ENCODE results near the gene LRP6. TPM values are rescaled to one million over a fixed set of nuclear protein-coding genes. Genes with fewer than 3 reads are reported as not detected.

The LRP6 gene
- total RNA-seq, 4 donors from 2014 or later, result 4.3 to 18.7 (median 9.0) TPM

DNA sequence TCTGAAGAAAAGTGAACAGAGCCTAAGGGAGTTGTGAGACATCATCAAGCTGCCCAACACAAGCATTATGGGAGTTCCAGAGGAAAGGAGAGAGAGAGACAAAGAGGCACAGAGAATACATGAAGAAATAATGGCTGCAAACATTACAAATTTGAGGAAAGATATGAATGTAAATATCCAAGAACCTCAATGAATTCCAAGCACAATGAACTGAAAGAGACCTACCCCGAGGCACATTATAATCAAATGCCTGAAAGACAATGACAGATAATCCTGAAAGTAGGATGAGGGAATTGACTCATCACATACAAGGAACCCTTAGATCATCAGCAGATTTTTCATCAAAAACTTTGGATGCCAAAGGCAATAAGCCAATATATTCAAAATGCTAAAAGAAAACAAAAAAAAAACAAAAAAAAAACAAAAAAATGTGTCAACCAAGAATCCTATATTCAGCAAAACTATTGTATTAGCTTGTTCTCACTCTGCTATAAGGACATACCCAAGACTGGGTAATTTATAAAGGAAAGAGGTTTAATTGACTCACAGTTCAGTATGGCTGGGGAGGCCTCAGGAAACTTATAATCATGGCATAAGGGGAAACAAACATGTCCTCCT, 158.3 kb downstream of the LRP6 start:
- no peaks in the 10 kb centered on the region for H3K4me1 ChIP-seq
- H3K9me3 ChIP-seq, result peaks cover 0 to 19% (median 4%) of the 10 kb centered on the region in 3 donors
- intact Hi-C loops (cut with DNase I), result no loop called here
- no peaks in the 10 kb centered on the region for H3K27me3 ChIP-seq
- DNase-seq, result no peak
- peaks cover 0 to 9% (median 0%) of the 10 kb centered on the region in 3 donors for H3K36me3 ChIP-seq
- no peak overlapping the region for H3K27ac ChIP-seq
- 19 to 75% methylated on average over 1 of the region's 1 CpG for WGBS, 2 donors
- no peak overlapping the region for H3K4me3 ChIP-seq
- TF ChIP-seq, protein P1, sequence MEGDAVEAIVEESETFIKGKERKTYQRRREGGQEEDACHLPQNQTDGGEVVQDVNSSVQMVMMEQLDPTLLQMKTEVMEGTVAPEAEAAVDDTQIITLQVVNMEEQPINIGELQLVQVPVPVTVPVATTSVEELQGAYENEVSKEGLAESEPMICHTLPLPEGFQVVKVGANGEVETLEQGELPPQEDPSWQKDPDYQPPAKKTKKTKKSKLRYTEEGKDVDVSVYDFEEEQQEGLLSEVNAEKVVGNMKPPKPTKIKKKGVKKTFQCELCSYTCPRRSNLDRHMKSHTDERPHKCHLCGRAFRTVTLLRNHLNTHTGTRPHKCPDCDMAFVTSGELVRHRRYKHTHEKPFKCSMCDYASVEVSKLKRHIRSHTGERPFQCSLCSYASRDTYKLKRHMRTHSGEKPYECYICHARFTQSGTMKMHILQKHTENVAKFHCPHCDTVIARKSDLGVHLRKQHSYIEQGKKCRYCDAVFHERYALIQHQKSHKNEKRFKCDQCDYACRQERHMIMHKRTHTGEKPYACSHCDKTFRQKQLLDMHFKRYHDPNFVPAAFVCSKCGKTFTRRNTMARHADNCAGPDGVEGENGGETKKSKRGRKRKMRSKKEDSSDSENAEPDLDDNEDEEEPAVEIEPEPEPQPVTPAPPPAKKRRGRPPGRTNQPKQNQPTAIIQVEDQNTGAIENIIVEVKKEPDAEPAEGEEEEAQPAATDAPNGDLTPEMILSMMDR (IDR thresholded peaks at IDR 0.05), result no peak
- no peak for TF ChIP-seq POLR2A (IDR thresholded peaks at IDR 0.05)

DNA sequence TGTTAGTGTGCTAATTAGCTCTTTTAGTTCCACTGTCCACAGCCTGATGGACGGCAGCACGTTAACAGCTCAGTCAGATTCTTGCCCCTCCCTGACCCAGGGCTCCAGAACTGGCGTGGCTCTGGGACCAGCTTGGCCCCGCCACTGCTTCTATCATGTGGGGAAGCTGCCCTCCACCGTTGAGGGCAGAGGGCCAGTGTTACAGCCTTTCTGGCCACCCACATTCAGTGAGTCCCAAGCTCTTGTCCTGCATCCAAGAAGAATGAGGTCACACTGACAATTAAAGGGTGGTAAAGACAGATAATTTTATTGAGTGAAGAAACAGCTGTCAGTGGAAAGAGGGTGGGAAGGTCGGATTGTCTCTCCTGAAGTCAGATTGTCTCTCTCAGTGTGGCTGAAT, 159.2 kb downstream of the LRP6 start:
- 52 to 87% methylated on average over 1 to 3 of the region's 6 CpGs for WGBS, 2 donors
- no peak overlapping the region for H3K27ac ChIP-seq

DNA sequence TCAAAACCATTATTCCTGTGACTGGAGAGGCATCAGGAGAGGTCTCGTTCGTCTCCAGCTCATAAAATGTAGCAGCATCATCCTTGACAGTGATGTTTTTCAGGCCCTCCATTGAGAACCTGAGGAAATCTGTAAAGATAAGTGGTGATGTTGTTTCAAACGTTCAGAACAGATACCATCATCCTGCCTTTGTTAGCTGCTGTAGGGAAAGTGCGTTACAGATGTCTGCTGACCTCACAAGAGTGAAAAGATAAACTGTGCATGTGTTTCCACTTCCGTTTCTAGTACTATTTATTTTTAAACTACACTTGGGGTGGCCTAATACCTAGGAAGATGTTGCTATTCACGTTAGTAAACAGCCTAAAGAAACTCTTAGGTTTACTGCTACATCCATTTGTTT, 167.7 kb downstream of the LRP6 start:
- no peak for TF ChIP-seq POLR2A (IDR thresholded peaks at IDR 0.05)
- TF ChIP-seq, protein P1 (IDR thresholded peaks at IDR 0.05), result no peak
- H3K27me3 ChIP-seq, result no peaks in the 10 kb centered on the region
- intact Hi-C loops (cut with DNase I), result no loop called here
- no peaks in the 10 kb centered on the region for H3K4me1 ChIP-seq
- 58 to 79% methylated on average over 6 of the region's 6 CpGs for WGBS, 2 donors
- no peaks in the 10 kb centered on the region for H3K9me3 ChIP-seq
- no peaks in the 10 kb centered on the region for H3K36me3 ChIP-seq
- H3K27ac ChIP-seq, result no peak overlapping the region
- no peak overlapping the region for H3K4me3 ChIP-seq
- DNase-seq, result no peak

More for the DNA sequence above, 159.2 kb downstream of the LRP6 start:
- H3K9me3 ChIP-seq, result peaks cover 0 to 19% (median 4%) of the 10 kb centered on the region in 3 donors
- no peak for DNase-seq
- H3K36me3 ChIP-seq, result peaks cover 0 to 2% (median 0%) of the 10 kb centered on the region in 3 donors
- intact Hi-C loops (cut with DNase I), result no loop called here
- no peaks in the 10 kb centered on the region for H3K27me3 ChIP-seq
- no peaks in the 10 kb centered on the region for H3K4me1 ChIP-seq
- TF ChIP-seq POLR2A (IDR thresholded peaks at IDR 0.05), result no peak
- TF ChIP-seq, protein P1 (IDR thresholded peaks at IDR 0.05), result no peak
- no peak overlapping the region for H3K4me3 ChIP-seq

DNA sequence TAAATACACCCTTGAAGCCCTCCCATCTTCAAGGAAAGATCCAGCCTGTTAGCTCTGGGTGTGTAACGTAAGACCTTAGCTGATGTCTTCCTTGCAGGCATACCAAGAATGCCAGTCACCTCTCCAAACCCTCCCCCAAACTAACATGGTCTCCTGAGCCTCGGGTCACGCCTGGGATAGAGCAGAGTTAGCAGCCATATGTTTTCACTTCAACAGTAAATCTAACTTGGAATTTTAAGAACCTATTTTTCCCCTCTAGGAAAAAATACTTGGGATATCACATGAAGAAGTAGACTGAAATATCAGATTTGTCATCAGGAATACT, 168.2 kb downstream of the LRP6 start:
- no peak for TF ChIP-seq POLR2A (IDR thresholded peaks at IDR 0.05)
- TF ChIP-seq, protein P1 (IDR thresholded peaks at IDR 0.05), result no peak
- H3K9me3 ChIP-seq, result no peaks in the 10 kb centered on the region
- intact Hi-C loops (cut with DNase I), result no loop called here
- H3K27me3 ChIP-seq, result no peaks in the 10 kb centered on the region
- H3K36me3 ChIP-seq, result no peaks in the 10 kb centered on the region
- H3K27ac ChIP-seq, result no peak overlapping the region
- DNase-seq, result no peak
- H3K4me1 ChIP-seq, result no peaks in the 10 kb centered on the region
- WGBS, 2 donors, result 93 to 100% methylated on average over 3 of the region's 3 CpGs
- H3K4me3 ChIP-seq, result no peak overlapping the region

DNA sequence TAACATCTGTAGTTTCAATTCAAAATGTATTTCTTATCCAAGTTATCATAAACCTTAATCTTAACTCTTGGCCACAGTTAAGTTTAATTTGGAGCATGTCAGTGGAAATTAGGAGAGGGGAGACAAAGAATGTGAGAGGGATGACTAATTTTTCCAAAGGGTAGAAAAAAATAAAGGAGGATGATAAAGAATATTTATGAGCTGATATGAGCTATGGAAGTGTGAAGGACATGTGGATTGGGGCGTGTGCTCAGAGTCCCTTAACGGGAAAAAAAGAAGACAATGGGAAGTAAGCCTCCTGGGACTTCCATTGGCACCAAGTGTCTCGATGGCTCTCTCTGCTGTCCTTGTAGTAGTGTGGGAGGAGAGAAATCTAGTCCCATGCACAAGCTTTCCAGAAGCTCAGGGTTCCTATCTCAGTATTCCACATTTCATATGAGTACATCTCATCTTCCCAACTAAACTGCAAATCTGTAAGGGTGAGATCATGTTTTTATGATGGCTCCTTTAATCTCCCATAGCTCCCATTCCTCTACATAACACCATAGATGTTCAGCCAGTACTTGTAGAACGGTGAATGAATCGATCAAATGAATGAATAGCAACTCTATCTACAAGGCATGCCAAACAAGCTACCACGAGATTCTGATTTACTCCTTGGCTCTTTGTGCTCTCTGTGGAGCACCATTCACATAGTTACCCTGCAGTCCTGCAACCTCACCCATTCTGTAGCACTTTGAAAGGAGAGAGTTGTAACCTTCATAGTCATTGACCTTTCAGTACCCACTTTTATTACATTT, 168.8 kb downstream of the LRP6 start:
- no peak overlapping the region for H3K27ac ChIP-seq
- H3K9me3 ChIP-seq, result no peaks in the 10 kb centered on the region
- no peak for DNase-seq
- H3K4me3 ChIP-seq, result no peak overlapping the region
- TF ChIP-seq, protein P1 (IDR thresholded peaks at IDR 0.05), result no peak
- TF ChIP-seq POLR2A (IDR thresholded peaks at IDR 0.05), result no peak
- intact Hi-C loops (cut with DNase I), result no loop called here
- WGBS, 2 donors, result 72 to 84% methylated on average over 6 of the region's 6 CpGs
- H3K4me1 ChIP-seq, result no peaks in the 10 kb centered on the region
- H3K36me3 ChIP-seq, result no peaks in the 10 kb centered on the region
- H3K27me3 ChIP-seq, result no peaks in the 10 kb centered on the region
